NT2/D1 (cell line): ENCODE measurements around the gene TMEM132E.

Experiments used
- SUZ12 ChIP-seq: IDR thresholded peaks from 2 replicates; pipeline ENCODE4 v1.6.1; 2011; ENCODE audit not compliant: insufficient read length, insufficient read depth; ENCODE audit errors: extremely low read depth
- YY1 ChIP-seq: IDR thresholded peaks from 2 replicates; pipeline ENCODE4 v1.6.1; 2011; ENCODE audit not compliant: insufficient read length, insufficient read depth
- ZNF274 ChIP-seq: IDR thresholded peaks from 2 replicates; pipeline ENCODE4 v1.6.1; 2011; ENCODE audit warnings: mild to moderate bottlenecking, low read depth, low read length

GRCh38 chr17:34532281-34533065 is 46.9 kb upstream of the TMEM132E start:
- TF ChIP-seq YY1 (no peak), ZNF274 (no peak), SUZ12 (no peak)
